ENCODE results near the gene LCA5. TPM values are rescaled to one million over a fixed set of nuclear protein-coding genes. Genes with fewer than 3 reads are reported as not detected.
A peak's percentile ranks its signal among the peaks of the same experiment; 100 is the strongest.
"Not testable (repeated sequence)": the region's sequence is repeated elsewhere in the genome, so short reads cannot be mapped to it uniquely, and the experiment has no call there.

Gene LCA5
- 3.0 to 4.4 TPM (median 3.8 TPM) in 3 replicates for total RNA-seq
- long read RNA-seq, full-length matches to known transcripts = 8 of 11 reads
- long read RNA-seq, partial matches to known transcripts = 0 of 11 reads
- long read RNA-seq, other reads (novel, unspliced or antisense) = 3 of 11 reads

DNA sequence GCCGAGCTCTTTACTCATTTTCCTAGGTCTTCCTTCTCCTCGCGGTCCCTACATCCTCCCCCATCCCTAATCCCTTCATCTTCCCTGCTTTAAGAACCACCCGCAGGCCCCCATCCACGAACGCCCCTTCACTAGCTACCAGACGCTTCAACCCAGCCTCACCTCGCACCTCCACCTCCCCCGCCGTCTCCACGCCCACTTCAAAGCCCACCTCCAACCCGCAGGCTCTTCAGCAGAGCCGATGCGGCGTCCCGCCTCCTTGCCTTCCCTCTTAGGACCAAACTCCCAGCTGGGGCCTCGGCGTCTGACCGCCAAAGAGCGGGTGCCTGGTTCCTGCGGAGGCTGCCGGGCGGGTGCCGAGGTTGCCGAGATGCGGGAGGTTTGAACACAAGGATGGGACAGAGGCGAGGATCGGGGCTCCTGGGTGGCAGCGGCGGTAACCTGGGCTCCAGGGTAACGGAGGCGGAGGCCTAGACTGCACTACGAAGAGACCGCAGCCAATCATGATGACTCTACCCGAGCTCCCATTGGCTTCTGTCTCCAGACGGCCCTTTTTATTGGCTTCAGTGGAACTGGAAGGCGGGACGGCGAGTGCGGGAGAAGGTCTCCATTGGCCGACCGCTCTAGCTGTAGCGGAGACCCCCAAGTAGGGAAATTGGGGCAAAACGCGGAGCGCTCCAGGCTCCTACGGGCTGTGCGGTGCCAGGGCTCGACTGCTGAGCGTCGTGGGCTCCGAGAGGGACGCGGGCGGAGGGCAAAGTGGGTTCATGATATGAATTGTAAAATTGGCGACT is at the start of gene LCA5:
TSS of gene LCA5 (minus strand) at position 477 of the 794 bp plus-strand sequence. CDS start 18,536 bp downstream, outside the sequence.
- H3K27ac Mint-ChIP-seq (ENCODE audit: unreplicated experiment) = no peak within 1 kb of the TSS
- peak; percentile 94 for DNase-seq (ENCODE audit: low spot score)
- H3K36me3 Mint-ChIP-seq (ENCODE audit: low read depth) = peaks cover 4% of the 10 kb centered on the region
- peaks cover 10% of the 10 kb centered on the region for H3K4me1 Mint-ChIP-seq (ENCODE audit: low read depth)
- TF ChIP-seq, protein P1, sequence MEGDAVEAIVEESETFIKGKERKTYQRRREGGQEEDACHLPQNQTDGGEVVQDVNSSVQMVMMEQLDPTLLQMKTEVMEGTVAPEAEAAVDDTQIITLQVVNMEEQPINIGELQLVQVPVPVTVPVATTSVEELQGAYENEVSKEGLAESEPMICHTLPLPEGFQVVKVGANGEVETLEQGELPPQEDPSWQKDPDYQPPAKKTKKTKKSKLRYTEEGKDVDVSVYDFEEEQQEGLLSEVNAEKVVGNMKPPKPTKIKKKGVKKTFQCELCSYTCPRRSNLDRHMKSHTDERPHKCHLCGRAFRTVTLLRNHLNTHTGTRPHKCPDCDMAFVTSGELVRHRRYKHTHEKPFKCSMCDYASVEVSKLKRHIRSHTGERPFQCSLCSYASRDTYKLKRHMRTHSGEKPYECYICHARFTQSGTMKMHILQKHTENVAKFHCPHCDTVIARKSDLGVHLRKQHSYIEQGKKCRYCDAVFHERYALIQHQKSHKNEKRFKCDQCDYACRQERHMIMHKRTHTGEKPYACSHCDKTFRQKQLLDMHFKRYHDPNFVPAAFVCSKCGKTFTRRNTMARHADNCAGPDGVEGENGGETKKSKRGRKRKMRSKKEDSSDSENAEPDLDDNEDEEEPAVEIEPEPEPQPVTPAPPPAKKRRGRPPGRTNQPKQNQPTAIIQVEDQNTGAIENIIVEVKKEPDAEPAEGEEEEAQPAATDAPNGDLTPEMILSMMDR (IDR thresholded peaks at IDR 0.05) = no peak
- H3K4me3 Mint-ChIP-seq (ENCODE audit: unreplicated experiment) = no peak within 1 kb of the TSS
- H3K27me3 Mint-ChIP-seq (ENCODE audit: low read depth) = no peaks in the 10 kb centered on the region
- H3K9me3 Mint-ChIP-seq (ENCODE audit: low read depth) = no peaks in the 10 kb centered on the region

DNA sequence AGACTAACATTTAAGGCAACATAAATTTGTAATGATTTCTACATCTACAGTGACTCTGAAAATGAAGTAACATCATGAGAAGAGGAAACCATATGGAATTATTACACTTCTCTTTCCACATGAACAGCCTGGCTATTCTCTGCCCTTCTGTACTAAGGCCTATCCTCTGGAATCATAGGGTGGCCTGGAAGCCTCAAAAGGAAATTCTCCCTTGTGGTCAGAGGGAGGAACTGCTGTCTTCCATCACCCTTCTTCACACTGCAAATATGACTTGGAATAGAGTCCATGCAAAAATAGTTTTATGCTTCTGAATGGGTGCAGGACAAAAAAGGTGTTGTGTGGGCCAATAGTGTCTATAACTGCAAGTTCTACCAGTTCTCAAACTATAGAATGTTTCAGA is 49.3 kb upstream of the LCA5 start:
- H3K36me3 Mint-ChIP-seq (ENCODE audit: low read depth) = peaks cover 2% of the 10 kb centered on the region
- H3K4me3 Mint-ChIP-seq (ENCODE audit: unreplicated experiment) = no peak overlapping the region
- TF ChIP-seq, protein P1 (IDR thresholded peaks at IDR 0.05) = peak; percentile 67
- H3K9me3 Mint-ChIP-seq (ENCODE audit: low read depth) = peaks cover 9% of the 10 kb centered on the region
- no peak for DNase-seq (ENCODE audit: low spot score)
- H3K27me3 Mint-ChIP-seq (ENCODE audit: low read depth) = no peaks in the 10 kb centered on the region
- H3K27ac Mint-ChIP-seq (ENCODE audit: unreplicated experiment) = no peak overlapping the region
- H3K4me1 Mint-ChIP-seq (ENCODE audit: low read depth) = no peaks in the 10 kb centered on the region

DNA sequence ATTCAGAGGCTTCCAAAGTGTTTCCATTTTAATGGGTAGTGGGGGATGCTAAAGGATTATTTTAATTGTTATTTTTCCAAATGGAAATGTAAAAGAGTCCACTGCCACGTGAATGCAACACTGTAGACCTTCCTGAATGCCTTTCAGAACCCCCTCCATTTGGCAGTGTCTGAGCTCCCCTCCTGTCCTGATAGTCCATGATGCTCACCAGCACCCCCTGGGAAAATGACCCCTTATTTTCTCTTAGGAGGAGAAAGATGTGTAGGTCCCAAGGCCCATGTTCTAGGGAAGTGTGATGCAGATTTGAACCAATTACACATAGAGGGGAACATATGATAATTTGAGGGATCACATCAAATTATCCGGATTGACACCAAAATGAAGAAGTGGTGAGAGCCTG is 47.1 kb upstream of the LCA5 start:
- H3K9me3 Mint-ChIP-seq (ENCODE audit: low read depth) = peaks cover 28% of the 10 kb centered on the region
- no peak for DNase-seq (ENCODE audit: low spot score)
- peaks cover 11% of the 10 kb centered on the region for H3K36me3 Mint-ChIP-seq (ENCODE audit: low read depth)
- H3K4me3 Mint-ChIP-seq (ENCODE audit: unreplicated experiment) = no peak overlapping the region
- H3K4me1 Mint-ChIP-seq (ENCODE audit: low read depth) = no peaks in the 10 kb centered on the region
- H3K27me3 Mint-ChIP-seq (ENCODE audit: low read depth) = no peaks in the 10 kb centered on the region
- H3K27ac Mint-ChIP-seq (ENCODE audit: unreplicated experiment) = no peak overlapping the region
- TF ChIP-seq, protein P1 (IDR thresholded peaks at IDR 0.05) = no peak

DNA sequence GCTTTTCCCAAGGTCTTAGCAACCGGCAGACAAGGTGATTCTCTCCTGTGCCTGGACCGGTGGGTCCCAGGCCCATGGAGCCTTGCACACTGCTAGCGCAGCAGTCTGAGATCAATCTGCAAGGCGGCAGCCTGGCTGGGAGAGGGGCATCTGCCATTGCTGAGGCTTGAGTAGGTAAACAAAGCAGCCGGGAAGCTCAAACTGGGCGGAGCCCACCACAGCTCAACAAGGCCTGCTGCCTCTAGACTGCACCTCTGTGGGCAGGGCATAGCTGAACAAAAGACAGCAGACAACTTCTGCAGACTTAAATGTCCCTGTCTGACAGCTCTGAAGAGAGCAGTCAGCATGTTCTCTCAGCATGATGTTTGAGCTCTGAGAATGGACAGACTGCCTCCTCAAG is 40.7 kb upstream of the LCA5 start:
- H3K9me3 Mint-ChIP-seq (ENCODE audit: low read depth) = peaks cover 32% of the 10 kb centered on the region

DNA sequence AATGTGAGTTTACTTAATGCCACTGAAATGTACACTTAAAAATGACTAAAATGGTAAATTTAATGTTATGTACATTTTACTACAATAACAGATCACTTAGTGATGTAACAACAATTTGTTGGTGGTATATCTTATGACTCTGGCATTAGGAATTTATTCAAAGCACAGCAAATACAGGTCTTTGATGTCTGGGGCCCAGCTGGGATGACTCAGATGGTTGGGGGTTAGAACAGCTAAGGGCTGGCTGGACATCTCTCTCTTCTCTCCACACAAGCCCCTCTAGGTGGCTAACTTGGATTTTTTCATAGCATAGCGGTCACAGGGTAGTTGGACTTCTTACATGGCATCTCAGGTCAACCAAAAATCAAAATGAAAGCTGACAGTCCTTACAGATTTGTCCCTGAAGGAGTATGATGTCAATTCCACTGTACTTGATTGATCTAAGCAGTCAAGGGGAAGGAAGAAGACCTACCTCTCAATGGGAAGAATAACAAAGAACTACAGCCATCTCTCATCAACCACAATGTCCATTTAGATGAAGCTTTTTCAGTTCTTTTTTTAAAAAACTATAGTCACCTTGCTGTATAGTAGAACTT is 37.5 kb upstream of the LCA5 start:
- Mint-ChIP-seq H3K27me3 (ENCODE audit: low read depth) (no peaks in the 10 kb centered on the region), H3K27ac (ENCODE audit: unreplicated experiment) (no peak overlapping the region), H3K36me3 (ENCODE audit: low read depth) (peaks cover 4% of the 10 kb centered on the region), H3K4me3 (ENCODE audit: unreplicated experiment) (no peak overlapping the region), H3K9me3 (ENCODE audit: low read depth) (peaks cover 8% of the 10 kb centered on the region), H3K4me1 (ENCODE audit: low read depth) (peaks cover 12% of the 10 kb centered on the region)
- TF ChIP-seq, protein P1 (IDR thresholded peaks at IDR 0.05) = no peak
- no peak for DNase-seq (ENCODE audit: low spot score)

More for the DNA sequence above, 40.7 kb upstream of the LCA5 start:
- H3K36me3 Mint-ChIP-seq (ENCODE audit: low read depth) = peaks cover 15% of the 10 kb centered on the region
- DNase-seq (ENCODE audit: low spot score); H3K4me3 Mint-ChIP-seq (ENCODE audit: unreplicated experiment); H3K27ac Mint-ChIP-seq (ENCODE audit: unreplicated experiment); H3K27me3 Mint-ChIP-seq (ENCODE audit: low read depth); H3K4me1 Mint-ChIP-seq (ENCODE audit: low read depth): not testable (repeated sequence)
